ENCODE measurements around the gene PTPN1. TPM values are rescaled to one million over a fixed set of nuclear protein-coding genes. Genes with fewer than 3 reads are reported as not detected.

Gene PTPN1
- total and polyA plus RNA-seq, 2 of the 13 experiments (the other 11 are each of a cell fraction or from before 2014, with no cell fraction given), result 17.7 to 37.2 TPM

- TF ChIP-seq YEATS2 (CRISPR knock-in tag; IDR thresholded peaks at IDR 0.05; ENCODE audit: borderline replicate concordance), result no peak
- TF ChIP-seq ISX (CRISPR knock-in tag; conservative IDR thresholded peaks at IDR 0.05), result no peak
- no peak for TF ChIP-seq ZNF850 (CRISPR knock-in tag; conservative IDR thresholded peaks at IDR 0.05)
- peak; percentile 55; the same call in 1 of the 2 replicates for TF ChIP-seq KDM1A (CRISPR knock-in tag; IDR thresholded peaks at IDR 0.05)
- TF ChIP-seq PAWR (CRISPR knock-in tag; IDR thresholded peaks at IDR 0.05; ENCODE audit: borderline replicate concordance), result no peak
- no peak for TF ChIP-seq NAIF1 (CRISPR knock-in tag; IDR thresholded peaks at IDR 0.05; ENCODE audit: borderline replicate concordance)
- TF ChIP-seq ZNF605 (CRISPR knock-in tag; IDR thresholded peaks at IDR 0.05), result 0 out of 2 replicates have a peak, but pooled peaks have one; percentile 27
- no peak for TF ChIP-seq SRY (CRISPR knock-in tag; IDR thresholded peaks at IDR 0.05)
- TF ChIP-seq MED13 (CRISPR knock-in tag; IDR thresholded peaks at IDR 0.05), result no peak
- TF ChIP-seq ZNF263 (CRISPR knock-in tag; IDR thresholded peaks at IDR 0.05), result no peak
- TF ChIP-seq, protein P1, sequence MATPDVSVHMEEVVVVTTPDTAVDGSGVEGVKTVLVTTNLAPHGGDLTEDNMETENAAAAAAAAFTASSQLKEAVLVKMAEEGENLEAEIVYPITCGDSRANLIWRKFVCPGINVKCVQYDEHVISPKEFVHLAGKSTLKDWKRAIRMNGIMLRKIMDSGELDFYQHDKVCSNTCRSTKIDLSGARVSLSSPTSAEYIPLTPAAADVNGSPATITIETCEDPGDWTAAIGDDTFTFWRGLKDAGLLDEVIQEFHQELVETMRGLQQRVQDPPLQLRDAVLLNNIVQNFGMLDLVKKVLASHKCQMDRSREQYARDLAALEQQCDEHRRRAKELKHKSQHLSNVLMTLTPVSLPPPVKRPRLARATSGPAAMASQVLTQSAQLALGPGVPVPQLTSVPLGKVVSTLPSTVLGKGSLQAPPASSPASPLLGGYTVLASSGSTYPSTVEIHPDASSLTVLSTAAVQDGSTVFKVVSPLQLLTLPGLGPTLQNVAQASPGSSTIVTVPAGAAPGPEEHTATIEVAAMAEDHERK (CRISPR knock-in tag; IDR thresholded peaks at IDR 0.05; ENCODE audit: low read depth), result no peak
- no peak for TF ChIP-seq THAP11 (CRISPR knock-in tag; IDR thresholded peaks at IDR 0.05)
- TF ChIP-seq SOX6 (IDR thresholded peaks at IDR 0.05), result no peak
- TF ChIP-seq SOX6 (CRISPR knock-in tag; IDR thresholded peaks at IDR 0.05), result no peak
- TF ChIP-seq, protein P2, sequence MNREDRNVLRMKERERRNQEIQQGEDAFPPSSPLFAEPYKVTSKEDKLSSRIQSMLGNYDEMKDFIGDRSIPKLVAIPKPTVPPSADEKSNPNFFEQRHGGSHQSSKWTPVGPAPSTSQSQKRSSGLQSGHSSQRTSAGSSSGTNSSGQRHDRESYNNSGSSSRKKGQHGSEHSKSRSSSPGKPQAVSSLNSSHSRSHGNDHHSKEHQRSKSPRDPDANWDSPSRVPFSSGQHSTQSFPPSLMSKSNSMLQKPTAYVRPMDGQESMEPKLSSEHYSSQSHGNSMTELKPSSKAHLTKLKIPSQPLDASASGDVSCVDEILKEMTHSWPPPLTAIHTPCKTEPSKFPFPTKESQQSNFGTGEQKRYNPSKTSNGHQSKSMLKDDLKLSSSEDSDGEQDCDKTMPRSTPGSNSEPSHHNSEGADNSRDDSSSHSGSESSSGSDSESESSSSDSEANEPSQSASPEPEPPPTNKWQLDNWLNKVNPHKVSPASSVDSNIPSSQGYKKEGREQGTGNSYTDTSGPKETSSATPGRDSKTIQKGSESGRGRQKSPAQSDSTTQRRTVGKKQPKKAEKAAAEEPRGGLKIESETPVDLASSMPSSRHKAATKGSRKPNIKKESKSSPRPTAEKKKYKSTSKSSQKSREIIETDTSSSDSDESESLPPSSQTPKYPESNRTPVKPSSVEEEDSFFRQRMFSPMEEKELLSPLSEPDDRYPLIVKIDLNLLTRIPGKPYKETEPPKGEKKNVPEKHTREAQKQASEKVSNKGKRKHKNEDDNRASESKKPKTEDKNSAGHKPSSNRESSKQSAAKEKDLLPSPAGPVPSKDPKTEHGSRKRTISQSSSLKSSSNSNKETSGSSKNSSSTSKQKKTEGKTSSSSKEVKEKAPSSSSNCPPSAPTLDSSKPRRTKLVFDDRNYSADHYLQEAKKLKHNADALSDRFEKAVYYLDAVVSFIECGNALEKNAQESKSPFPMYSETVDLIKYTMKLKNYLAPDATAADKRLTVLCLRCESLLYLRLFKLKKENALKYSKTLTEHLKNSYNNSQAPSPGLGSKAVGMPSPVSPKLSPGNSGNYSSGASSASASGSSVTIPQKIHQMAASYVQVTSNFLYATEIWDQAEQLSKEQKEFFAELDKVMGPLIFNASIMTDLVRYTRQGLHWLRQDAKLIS (CRISPR knock-in tag; IDR thresholded peaks at IDR 0.05), result no peak
- TF ChIP-seq ADNP (CRISPR knock-in tag; IDR thresholded peaks at IDR 0.05), result 0 out of 2 replicates have a peak, but pooled peaks have one; percentile 22
- TF ChIP-seq KDM5A (IDR thresholded peaks at IDR 0.05; ENCODE audit: borderline replicate concordance, low read length), result no peak
- no peak for TF ChIP-seq ATF7 (IDR thresholded peaks at IDR 0.05)
- TF ChIP-seq ATF7 (CRISPR knock-in tag; IDR thresholded peaks at IDR 0.05), result no peak
- peak; percentile 87 for TF ChIP-seq ZMYM3 (CRISPR knock-in tag; IDR thresholded peaks at IDR 0.05)
- TF ChIP-seq, protein P3, sequence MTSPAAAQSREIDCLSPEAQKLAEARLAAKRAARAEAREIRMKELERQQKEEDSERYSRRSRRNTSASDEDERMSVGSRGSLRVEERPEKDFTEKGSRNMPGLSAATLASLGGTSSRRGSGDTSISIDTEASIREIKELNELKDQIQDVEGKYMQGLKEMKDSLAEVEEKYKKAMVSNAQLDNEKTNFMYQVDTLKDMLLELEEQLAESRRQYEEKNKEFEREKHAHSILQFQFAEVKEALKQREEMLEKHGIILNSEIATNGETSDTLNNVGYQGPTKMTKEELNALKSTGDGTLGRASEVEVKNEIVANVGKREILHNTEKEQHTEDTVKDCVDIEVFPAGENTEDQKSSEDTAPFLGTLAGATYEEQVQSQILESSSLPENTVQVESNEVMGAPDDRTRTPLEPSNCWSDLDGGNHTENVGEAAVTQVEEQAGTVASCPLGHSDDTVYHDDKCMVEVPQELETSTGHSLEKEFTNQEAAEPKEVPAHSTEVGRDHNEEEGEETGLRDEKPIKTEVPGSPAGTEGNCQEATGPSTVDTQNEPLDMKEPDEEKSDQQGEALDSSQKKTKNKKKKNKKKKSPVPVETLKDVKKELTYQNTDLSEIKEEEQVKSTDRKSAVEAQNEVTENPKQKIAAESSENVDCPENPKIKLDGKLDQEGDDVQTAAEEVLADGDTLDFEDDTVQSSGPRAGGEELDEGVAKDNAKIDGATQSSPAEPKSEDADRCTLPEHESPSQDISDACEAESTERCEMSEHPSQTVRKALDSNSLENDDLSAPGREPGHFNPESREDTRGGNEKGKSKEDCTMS (CRISPR knock-in tag; conservative IDR thresholded peaks at IDR 0.05), result no peak
Observed at GRCh38 chr20:50484271-50484976, 25.8 kb upstream of the PTPN1 start (continued).
